Mononuclear cell (primary cell): ENCODE results near the gene ABT1. TPM values are rescaled to one million over a fixed set of nuclear protein-coding genes. Genes with fewer than 3 reads are reported as not detected.
"Not testable (repeated sequence)": the region's sequence is repeated elsewhere in the genome, so short reads cannot be mapped to it uniquely, and the experiment has no call there.

ENCODE experiments used
- H3K27me3 ChIP-seq: 2 replicates; pipeline ENCODE4 v1.6.0; 2011; ENCODE audit warnings: low read length, control low read depth; ENCODE audit not compliant: insufficient read depth
- H3K4me1 ChIP-seq: 2 replicates; pipeline ENCODE4 v1.5.1; 2011; ENCODE audit warnings: mild to moderate bottlenecking, low read length, control low read depth; ENCODE audit not compliant: insufficient read depth
- H3K4me3 ChIP-seq: 2 replicates; pipeline ENCODE4 v1.5.1; 2011; ENCODE audit warnings: mild to moderate bottlenecking, low read length, moderate library complexity
- H3K9me3 ChIP-seq: 2 replicates; pipeline ENCODE4 v1.5.1; 2011; ENCODE audit warnings: low read depth, mild to moderate bottlenecking, control low read depth, low read length
- total RNA-seq: library from RNA; depleted of rRNA; stranded (reverse); fragments of >200 nt; gene quantifications from one replicate; pipeline ENCODE4 v1.2.3, GENCODE V29; 2012

Gene ABT1
- 36.9 TPM for total RNA-seq

GRCh38 chr6:26596579-26597388, at the start of gene ABT1:
Gene ABT1, plus strand, starts transcription at chr6:26596953. Its CDS starts 30 bp downstream, at chr6:26596983.
- H3K4me3 ChIP-seq = peak within 1 kb of the TSS; percentile 74
- peaks cover 38% of the 10 kb centered on the region for H3K27me3 ChIP-seq
- no peaks in the 10 kb centered on the region for H3K9me3 ChIP-seq
- H3K4me1 ChIP-seq = peaks cover 29% of the 10 kb centered on the region

- not testable (repeated sequence) for H3K27me3 ChIP-seq, H3K9me3 ChIP-seq, H3K4me3 ChIP-seq
These were observed 49.4 kb upstream of the ABT1 start for GRCh38 chr6:26547363-26547762.

GRCh38 chr6:26550250-26550993, 46.3 kb upstream of the ABT1 start:
- H3K27me3 ChIP-seq = no peaks in the 10 kb centered on the region
- no peaks in the 10 kb centered on the region for H3K9me3 ChIP-seq
- H3K4me1 ChIP-seq = peaks cover 45% of the 10 kb centered on the region
- peak overlapping the region; percentile 61 for H3K4me3 ChIP-seq

More at GRCh38 chr6:26547363-26547762, 49.4 kb upstream of the ABT1 start:
- peaks cover 18% of the 10 kb centered on the region for H3K4me1 ChIP-seq

GRCh38 chr6:26552205-26552604, 44.5 kb upstream of the ABT1 start:
- Histone ChIP-seq H3K4me3 (no peak overlapping the region), H3K27me3 (no peaks in the 10 kb centered on the region), H3K4me1 (peaks cover 48% of the 10 kb centered on the region), H3K9me3 (no peaks in the 10 kb centered on the region)

GRCh38 chr6:26552640-26553188, 44.0 kb upstream of the ABT1 start:
- Histone ChIP-seq H3K4me3 (peak overlapping the region; percentile 47), H3K9me3 (no peaks in the 10 kb centered on the region), H3K4me1 (peaks cover 48% of the 10 kb centered on the region), H3K27me3 (no peaks in the 10 kb centered on the region)

GRCh38 chr6:26553264-26553634, 43.5 kb upstream of the ABT1 start:
- H3K4me1 ChIP-seq = peaks cover 48% of the 10 kb centered on the region
- peak overlapping the region; percentile 47 for H3K4me3 ChIP-seq
- H3K27me3 ChIP-seq = no peaks in the 10 kb centered on the region
- H3K9me3 ChIP-seq = no peaks in the 10 kb centered on the region

GRCh38 chr6:26553635-26554446, 42.9 kb upstream of the ABT1 start:
- Histone ChIP-seq H3K4me3 (peak overlapping the region; percentile 47), H3K9me3 (no peaks in the 10 kb centered on the region), H3K4me1 (peaks cover 48% of the 10 kb centered on the region), H3K27me3 (no peaks in the 10 kb centered on the region)

GRCh38 chr6:26554447-26554696, 42.4 kb upstream of the ABT1 start:
- Histone ChIP-seq H3K27me3 (no peaks in the 10 kb centered on the region), H3K4me3 (peak overlapping the region; percentile 47), H3K9me3 (no peaks in the 10 kb centered on the region)

GRCh38 chr6:26554697-26555504, 41.9 kb upstream of the ABT1 start:
- Histone ChIP-seq H3K4me1 (peaks cover 45% of the 10 kb centered on the region), H3K27me3 (no peaks in the 10 kb centered on the region), H3K4me3 (peak overlapping the region; percentile 47), H3K9me3 (no peaks in the 10 kb centered on the region)

More at GRCh38 chr6:26554447-26554696, 42.4 kb upstream of the ABT1 start:
- H3K4me1 ChIP-seq = peaks cover 48% of the 10 kb centered on the region

GRCh38 chr6:26555505-26556262, 41.1 kb upstream of the ABT1 start:
- H3K9me3 ChIP-seq = no peaks in the 10 kb centered on the region
- no peak overlapping the region for H3K4me3 ChIP-seq
- H3K4me1 ChIP-seq = peaks cover 37% of the 10 kb centered on the region
- no peaks in the 10 kb centered on the region for H3K27me3 ChIP-seq

GRCh38 chr6:26556263-26557070, 40.3 kb upstream of the ABT1 start:
- Histone ChIP-seq H3K9me3 (no peaks in the 10 kb centered on the region), H3K4me3 (no peak overlapping the region), H3K27me3 (no peaks in the 10 kb centered on the region), H3K4me1 (peaks cover 35% of the 10 kb centered on the region)

- H3K27me3 ChIP-seq = no peaks in the 10 kb centered on the region
- H3K4me3 ChIP-seq = no peak overlapping the region
- no peaks in the 10 kb centered on the region for H3K4me1 ChIP-seq
- H3K9me3 ChIP-seq = no peaks in the 10 kb centered on the region
These were observed 35.0 kb upstream of the ABT1 start for GRCh38 chr6:26561533-26562466.
